GM13976 (cell line): Measurements from ENCODE around the gene SYT9.
A peak's percentile ranks its signal among the peaks of the same experiment; 100 is the strongest.

Experiments
- DNase-seq: peaks from one replicate; pipeline ENCODE4 v3.0.0; 2012; ENCODE audit warnings: low spot score
- CTCF ChIP-seq: IDR thresholded peaks from 2 replicates; pipeline ENCODE4 v1.5.1; 2012; ENCODE audit warnings: borderline replicate concordance, mild to moderate bottlenecking; ENCODE audit not compliant: insufficient read depth; ENCODE audit errors: extremely low read depth, missing control alignments, control extremely low read depth
- in situ Hi-C: fragments of 300-500 bp; cut with MboI; formaldehyde crosslinking; loops from one replicate; pipeline ENCODE4 v1.12.0; 2022; ENCODE audit warnings: low sequenced_read_pairs, mixed read lengths, inconsistent platforms; ENCODE audit not compliant: unreplicated experiment

Gene SYT9

GRCh38 chr11:7454854-7455253, 203.2 kb downstream of the SYT9 start:
- in situ Hi-C loops: no loop called here
- no peak for DNase-seq

GRCh38 chr11:7457211-7457610, 205.5 kb downstream of the SYT9 start:
- no peak for DNase-seq
- no peak for TF ChIP-seq CTCF
- in situ Hi-C loops: no loop called here

More at GRCh38 chr11:7454854-7455253, 203.2 kb downstream of the SYT9 start:
- TF ChIP-seq CTCF: no peak

GRCh38 chr11:7462706-7463105, 211.0 kb downstream of the SYT9 start:
- no peak for DNase-seq
- in situ Hi-C loops: no loop called here
- TF ChIP-seq CTCF: no peak

GRCh38 chr11:7467652-7468051, 215.9 kb downstream of the SYT9 start:
- DNase-seq: peak; percentile 32
- in situ Hi-C loops: no loop called here
- TF ChIP-seq CTCF: no peak

- TF ChIP-seq CTCF: no peak
- in situ Hi-C loops: no loop called here
Measured at GRCh38 chr11:7469351-7469865, 217.7 kb downstream of the SYT9 start.

GRCh38 chr11:7471071-7471470, 219.4 kb downstream of the SYT9 start:
- TF ChIP-seq CTCF: no peak
- DNase-seq: no peak
- in situ Hi-C loops: no loop called here

More at GRCh38 chr11:7469351-7469865, 217.7 kb downstream of the SYT9 start:
- DNase-seq: no peak

GRCh38 chr11:7473717-7474116, 222.0 kb downstream of the SYT9 start:
- peak; percentile 46 for DNase-seq
- in situ Hi-C loops: no loop called here
- no peak for TF ChIP-seq CTCF
